NCI-H1694 treated with DMSO at 0.1 percent for 48 hours (cell line): ENCODE data around the gene KBTBD12.
"Not testable (repeated sequence)": the region's sequence is repeated elsewhere in the genome, so short reads cannot be mapped to it uniquely, and the experiment has no call there.

Source experiments
- DNase-seq: peaks from one replicate; lab custom pipeline; 2025; lab: John Stamatoyannopoulos, UW

KBTBD12 gene

DNA sequence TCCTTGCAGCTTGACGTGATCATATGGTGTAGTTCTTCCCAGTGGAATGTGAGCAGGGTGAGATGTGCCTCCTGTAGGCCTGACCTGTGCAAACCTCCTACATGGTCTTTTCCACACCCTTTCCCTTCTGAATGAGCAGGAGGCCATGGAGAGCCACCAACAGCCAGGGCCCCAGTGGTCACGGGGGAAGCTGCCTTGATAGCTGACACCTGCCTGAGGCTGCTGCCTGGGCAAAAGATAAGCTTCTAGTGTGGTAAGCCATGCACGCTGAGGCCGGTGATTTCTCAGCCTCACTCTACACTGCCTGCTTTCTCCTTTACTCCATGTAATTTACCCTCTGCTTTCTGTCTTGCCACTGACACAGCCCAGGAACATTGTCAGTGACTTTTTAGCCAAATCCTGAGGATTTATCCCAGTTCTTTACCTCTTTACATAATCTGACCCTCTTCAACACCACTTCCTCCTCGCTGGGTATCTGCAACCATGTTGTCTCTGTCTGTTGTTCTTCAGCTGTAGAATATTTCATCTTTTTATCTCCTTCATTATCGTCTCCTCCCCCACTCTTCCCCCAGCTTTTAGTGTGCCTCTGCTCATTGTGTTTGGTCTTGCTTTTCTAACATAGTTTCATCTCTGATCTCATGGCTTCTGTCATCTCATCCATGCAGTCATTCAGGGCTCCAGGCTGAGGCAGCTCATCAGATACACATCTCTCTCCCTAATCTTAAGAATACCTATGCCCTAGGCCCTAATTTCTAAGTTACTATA is 11.2 kb upstream of the KBTBD12 start:
- no peak for DNase-seq

DNA sequence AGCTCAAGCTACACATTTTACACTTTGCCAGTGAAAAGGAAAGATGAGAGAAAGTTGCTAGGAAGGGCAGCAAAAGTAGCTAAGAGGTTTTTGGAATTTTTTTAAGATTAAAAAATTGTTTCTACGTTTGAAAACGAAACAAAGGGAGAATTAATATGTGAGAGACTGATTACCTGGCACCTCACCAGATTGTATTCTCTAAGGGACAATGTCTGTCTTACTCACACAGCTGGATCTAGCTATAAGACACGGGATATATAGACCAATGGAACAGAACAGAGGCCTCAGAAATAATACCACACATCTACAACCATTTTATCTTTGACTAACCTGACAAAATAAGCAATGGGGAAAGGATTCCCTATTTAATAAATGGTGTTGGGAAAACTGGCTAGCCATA is 9.5 kb upstream of the KBTBD12 start:
- DNase-seq: no peak

- not testable (repeated sequence) for DNase-seq
These were observed 8.4 kb upstream of the KBTBD12 start for GRCh38 chr3:127906653-127907052.

DNA sequence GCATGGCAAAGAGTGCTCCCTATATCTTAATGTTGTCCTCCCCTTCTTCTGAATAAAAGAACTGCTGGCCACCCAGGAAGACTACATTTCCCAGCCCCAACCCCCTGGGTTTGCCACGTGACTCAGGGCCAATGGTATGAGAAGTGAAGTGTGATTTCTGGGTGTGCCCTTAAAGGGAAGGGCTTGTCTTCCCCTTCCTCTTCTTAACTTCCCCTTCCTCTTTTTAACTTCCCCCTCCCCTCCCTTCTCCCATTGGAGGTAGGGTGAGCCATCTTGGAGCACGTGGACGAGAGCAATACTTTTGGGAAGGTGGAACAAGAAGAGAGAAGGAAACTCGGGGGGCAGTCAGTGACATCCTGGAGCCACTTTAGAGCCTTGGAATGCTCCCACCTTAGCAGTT is 6.8 kb upstream of the KBTBD12 start:
- DNase-seq: no peak

DNA sequence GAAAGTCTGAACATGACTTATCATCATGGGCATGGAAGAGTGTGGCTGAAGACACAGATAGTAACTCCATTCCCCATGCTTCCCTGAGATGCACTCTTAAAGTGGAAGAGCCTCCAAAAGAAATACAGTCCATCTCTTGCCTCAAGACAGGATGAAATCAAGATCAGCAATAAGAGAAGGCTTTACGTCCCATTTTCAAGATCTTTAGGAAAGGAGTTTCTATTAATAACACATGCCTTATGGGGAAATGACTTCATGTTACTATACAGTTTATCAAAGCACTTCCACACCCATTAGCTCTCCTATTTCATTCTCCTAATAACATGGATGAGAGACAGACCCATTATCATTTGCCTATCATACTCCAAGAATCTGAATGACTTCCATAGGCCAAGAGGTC is 6.1 kb upstream of the KBTBD12 start:
- DNase-seq: no peak

GRCh38 chr3:127909646-127910045 is 5.4 kb upstream of the KBTBD12 start:
- no peak for DNase-seq

DNA sequence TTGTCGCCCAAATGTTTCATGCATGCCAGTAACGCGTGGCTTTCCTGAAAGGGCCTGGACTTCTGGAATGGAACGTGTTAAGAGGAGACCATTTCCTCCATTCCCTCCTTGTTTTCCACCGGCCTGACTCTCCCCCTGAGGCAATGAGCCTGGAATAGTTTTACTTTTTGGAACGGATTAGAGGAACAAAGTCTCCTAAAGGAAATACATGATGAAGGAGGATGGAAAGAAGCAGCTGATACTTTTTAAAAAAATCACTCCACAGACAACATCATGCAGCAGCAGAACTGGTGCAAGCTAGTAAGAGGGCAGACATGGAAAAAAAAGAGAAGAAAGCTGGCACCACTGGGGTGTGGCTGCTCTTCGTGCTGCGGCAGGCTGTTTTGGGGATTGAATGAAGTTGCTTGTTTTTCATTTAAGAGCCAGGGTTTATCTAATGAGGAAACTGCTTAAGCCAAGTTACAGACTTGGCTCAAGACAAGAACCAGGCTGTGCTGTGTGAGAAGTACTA is 3.6 kb upstream of the KBTBD12 start:
- no peak for DNase-seq

DNA sequence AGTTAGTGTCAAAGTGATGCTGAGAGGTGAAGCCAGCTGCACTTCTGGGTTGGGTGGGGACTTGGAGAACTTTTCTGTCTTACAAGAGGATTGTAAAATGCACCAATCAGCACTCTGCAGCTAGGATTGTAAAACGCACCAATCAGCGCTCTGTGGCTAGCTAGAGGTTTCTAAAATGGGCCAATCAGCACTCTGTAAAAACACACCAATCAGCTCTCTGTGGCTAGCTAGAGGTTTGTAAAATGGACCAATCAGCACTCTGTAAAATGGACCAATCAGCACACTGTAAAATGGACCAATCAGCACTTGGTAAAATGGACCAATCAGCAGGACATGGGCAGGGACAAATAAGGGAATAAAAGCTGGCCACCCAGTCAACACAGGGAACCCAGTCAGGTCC is 1.2 kb upstream of the KBTBD12 start:
- DNase-seq: not testable (repeated sequence)

- DNase-seq: no peak
These were observed 448 bp upstream of the KBTBD12 start for GRCh38 chr3:127914584-127914983.

DNA sequence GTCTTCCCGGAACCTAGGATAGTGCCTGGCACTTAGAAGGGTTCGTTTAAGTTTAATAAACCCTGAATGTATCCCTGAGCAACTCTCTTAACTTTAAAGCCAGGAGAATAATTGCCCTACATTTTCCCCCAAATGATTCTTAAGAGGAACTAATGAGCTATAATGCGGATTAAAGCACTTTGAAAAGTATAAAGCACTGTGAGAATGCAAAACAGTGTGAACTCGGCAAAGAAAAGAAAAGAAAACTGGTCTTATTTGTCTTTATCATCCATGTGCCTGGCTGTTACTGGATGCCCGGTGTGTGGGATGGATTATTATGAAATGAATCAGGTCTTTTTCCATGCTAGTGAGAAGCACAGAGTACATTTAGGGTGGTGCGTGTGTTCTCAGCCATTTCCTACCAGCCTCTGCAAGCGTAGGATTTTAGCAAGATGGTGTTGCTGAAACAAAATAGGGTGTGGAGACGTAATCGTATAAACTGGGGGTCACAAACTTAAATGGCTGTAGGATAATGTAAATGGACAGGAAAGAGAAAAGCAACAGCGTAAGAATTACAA is 983 bp downstream of the KBTBD12 start:
- no peak for DNase-seq

GRCh38 chr3:127920738-127921137 is 5.7 kb downstream of the KBTBD12 start:
- DNase-seq: no peak

DNA sequence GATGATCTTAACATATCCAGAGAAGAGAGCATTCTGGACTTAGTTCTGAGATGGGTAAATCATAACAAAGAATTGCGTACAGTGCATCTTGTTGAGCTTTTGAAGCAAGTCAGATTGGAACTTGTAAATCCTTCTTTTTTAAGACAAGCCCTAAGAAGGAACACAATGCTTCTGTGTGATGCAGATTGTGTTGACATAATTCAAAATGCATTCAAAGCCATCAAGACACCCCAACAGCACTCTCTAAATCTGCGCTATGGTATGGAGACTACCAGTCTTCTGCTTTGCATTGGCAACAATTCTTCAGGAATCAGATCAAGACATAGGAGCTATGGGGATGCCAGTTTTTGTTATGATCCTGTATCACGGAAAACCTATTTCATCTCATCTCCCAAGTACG is 8.6 kb downstream of the KBTBD12 start:
- DNase-seq: no peak

DNA sequence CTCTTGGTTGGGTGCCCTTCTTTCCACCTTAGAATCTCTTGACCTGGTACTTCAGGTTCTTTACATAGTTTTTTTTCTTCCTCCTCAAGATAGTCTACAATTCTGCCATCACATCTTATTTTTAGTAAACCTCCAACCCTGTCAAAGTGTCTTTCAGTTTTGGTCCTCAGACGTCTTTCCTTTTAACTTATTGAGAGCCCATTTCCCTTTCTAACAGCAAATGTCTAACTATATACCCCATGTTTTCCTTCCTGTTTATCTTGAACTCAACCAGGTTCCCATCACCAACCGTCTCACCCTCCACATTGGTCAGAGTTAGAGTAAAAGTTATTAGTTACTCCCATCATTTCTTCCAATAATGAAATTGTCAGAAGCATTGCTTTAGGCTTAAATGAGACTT is 10.4 kb downstream of the KBTBD12 start:
- DNase-seq: no peak

GRCh38 chr3:127927829-127928604 is 13.0 kb downstream of the KBTBD12 start:
- no peak for DNase-seq

DNA sequence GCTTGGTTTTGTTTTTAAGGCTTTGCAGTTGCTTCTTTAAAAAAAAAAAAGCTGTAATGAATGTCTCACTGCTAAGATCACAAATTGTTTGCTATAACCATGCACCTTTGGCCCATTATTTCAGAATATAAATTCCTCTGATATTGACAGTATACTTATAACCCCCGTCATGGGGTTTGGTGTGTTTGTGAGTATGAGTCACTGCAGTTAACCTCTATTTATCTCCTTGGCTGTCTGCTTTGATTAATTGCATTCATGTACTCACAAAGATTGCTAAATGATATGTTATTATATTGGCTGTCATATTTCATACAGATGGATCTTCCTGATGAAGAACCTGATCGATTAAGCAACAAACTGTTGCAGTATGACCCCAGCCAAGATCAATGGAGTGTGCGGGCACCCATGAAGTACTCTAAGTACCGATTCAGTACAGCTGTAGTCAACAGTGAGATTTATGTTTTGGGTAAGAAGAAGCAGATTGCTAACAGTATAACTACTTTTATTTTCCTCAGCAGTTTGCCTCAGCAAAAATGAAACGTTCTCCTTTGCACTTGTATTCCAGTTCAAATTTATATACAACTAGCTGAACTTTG is 14.9 kb downstream of the KBTBD12 start:
- DNase-seq: no peak

- DNase-seq: no peak
These were observed 18.4 kb downstream of the KBTBD12 start for GRCh38 chr3:127933396-127933795.

GRCh38 chr3:127938800-127939199 is 23.8 kb downstream of the KBTBD12 start:
- no peak for DNase-seq

DNA sequence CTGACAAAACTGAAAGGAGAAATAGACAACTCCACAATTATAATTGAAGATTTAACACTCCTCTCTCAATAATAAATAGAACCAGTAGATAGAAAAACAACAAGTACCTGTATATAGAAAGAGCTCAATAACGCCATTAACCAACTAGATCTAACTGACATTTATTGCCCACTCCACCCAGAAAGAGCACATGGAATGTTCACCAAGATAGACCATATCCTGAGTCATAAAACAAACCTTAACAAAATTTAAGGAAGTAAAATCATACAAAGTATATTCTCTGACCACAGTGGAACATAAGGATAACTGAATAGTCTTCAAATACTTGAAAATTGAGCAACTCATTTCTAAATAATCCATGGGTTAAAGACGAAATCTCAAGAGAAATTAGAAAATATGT is 25.1 kb downstream of the KBTBD12 start:
- no peak for DNase-seq

DNA sequence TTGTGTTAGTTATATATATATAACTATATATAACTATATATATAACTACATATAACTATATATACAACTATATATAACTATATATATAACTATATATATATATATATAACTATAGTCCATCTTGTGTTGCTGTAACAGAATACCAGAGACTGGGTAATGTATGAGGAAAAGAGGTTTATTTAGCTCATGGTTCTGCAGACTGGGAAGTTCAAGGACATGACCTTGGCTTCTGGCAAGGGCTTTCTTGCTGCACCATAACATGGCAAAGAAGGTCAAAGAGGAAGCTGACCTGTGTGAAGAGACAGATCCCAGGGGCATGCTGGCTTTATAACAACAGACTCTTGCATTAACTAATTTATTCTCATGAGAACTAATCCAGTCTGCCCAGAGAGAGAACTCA is 27.6 kb downstream of the KBTBD12 start:
- no peak for DNase-seq

DNA sequence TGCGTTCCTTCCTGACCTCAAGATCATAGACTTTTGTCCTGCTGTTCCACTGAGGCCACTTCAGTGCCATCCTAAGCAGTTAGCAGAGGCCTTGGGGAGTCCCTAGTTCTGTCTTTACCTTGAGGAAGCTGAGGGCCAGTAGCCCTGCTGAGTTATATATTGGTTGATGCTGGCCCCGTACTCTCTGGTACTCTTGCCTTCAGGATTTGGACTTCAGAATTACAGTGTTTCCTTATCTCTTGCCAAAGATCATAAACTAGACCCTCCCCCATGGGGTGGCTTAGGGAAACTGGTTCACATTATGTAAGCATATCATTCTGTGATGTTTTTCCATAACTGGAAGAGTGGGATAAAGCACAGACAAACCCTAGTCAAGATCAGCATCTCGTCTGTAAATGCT is 33.2 kb downstream of the KBTBD12 start:
- no peak for DNase-seq

DNA sequence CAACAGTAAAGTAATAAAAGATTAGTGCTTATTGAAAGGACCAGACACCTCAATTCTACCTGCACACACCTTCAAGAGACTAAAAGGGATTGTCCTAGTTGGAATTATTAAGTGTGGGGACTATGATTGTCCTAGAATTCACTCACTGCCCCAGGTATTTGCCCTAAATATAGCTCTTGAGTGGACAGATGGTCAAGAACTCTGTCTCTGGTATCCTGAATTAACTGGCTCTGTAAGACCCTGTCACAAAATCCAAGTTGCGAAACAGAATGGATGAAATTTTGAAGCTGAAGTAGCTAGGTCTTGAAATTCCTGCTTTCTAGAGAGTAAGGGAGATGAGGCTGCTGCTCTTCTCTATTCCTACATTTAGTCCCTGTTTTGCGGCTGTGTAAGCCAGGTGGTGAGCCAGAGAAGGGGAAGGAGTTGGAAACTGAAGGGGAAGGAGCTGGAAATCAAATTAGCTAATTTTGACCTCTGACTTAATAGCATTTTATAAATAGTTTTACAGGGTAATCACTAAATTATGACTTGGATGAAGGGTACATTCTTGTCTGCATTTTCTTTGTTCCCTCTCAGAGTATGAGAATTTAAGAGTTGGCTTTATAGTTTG is 34.5 kb downstream of the KBTBD12 start:
- no peak for DNase-seq

- no peak for DNase-seq
These were observed 36.2 kb downstream of the KBTBD12 start for GRCh38 chr3:127951276-127951675.
